CD4-positive, alpha-beta T cell treated with Interleukin-4 for 4 hours (primary cell): ENCODE measurements around the gene GRIN2A.

Experiments used
- DNase-seq: peaks from one replicate; pipeline ENCODE4 v3.0.0-alpha.2; 2020

GRIN2A gene

GRCh38 chr16:10128397-10129258, 53.6 kb downstream of the GRIN2A start:
- DNase-seq: no peak

GRCh38 chr16:10126686-10127085, 55.5 kb downstream of the GRIN2A start:
- DNase-seq: no peak

GRCh38 chr16:10123141-10123540, 59.1 kb downstream of the GRIN2A start:
- DNase-seq: no peak

GRCh38 chr16:10122546-10122945, 59.7 kb downstream of the GRIN2A start:
- DNase-seq: no peak

- no peak for DNase-seq
These were observed 60.3 kb downstream of the GRIN2A start for GRCh38 chr16:10121897-10122425.

- DNase-seq: no peak
These were observed 60.7 kb downstream of the GRIN2A start for GRCh38 chr16:10121491-10121890.

GRCh38 chr16:10120953-10121352, 61.3 kb downstream of the GRIN2A start:
- no peak for DNase-seq

GRCh38 chr16:10114409-10114808, 67.8 kb downstream of the GRIN2A start:
- no peak for DNase-seq

GRCh38 chr16:10113248-10113647, 69.0 kb downstream of the GRIN2A start:
- DNase-seq: no peak

GRCh38 chr16:10112021-10112420, 70.2 kb downstream of the GRIN2A start:
- DNase-seq: no peak

GRCh38 chr16:10111156-10111761, 71.0 kb downstream of the GRIN2A start:
- no peak for DNase-seq

- DNase-seq: no peak
These were observed 71.7 kb downstream of the GRIN2A start for GRCh38 chr16:10110552-10110951.

GRCh38 chr16:10107081-10107480, 75.1 kb downstream of the GRIN2A start:
- no peak for DNase-seq

GRCh38 chr16:10103700-10104099, 78.5 kb downstream of the GRIN2A start:
- no peak for DNase-seq

GRCh38 chr16:10103118-10103517, 79.1 kb downstream of the GRIN2A start:
- no peak for DNase-seq

- no peak for DNase-seq
These were observed 81.4 kb downstream of the GRIN2A start for GRCh38 chr16:10100829-10101228.

- DNase-seq: no peak
These were observed 83.2 kb downstream of the GRIN2A start for GRCh38 chr16:10098991-10099390.

- DNase-seq: no peak
These were observed 85.0 kb downstream of the GRIN2A start for GRCh38 chr16:10097271-10097670.

GRCh38 chr16:10093576-10093975, 88.7 kb downstream of the GRIN2A start:
- no peak for DNase-seq

GRCh38 chr16:10090816-10091215, 91.4 kb downstream of the GRIN2A start:
- no peak for DNase-seq

GRCh38 chr16:10088380-10088793, 93.8 kb downstream of the GRIN2A start:
- DNase-seq: no peak

GRCh38 chr16:10087151-10087550, 95.1 kb downstream of the GRIN2A start:
- no peak for DNase-seq

GRCh38 chr16:10086620-10087019, 95.6 kb downstream of the GRIN2A start:
- DNase-seq: no peak

GRCh38 chr16:10085078-10085798, 97.0 kb downstream of the GRIN2A start:
- no peak for DNase-seq
